Measurements from ENCODE around the gene PDGFD.

Gene PDGFD

GRCh38 chr11:104092744-104093143 is 71.2 kb downstream of the PDGFD start:
- no peak for DNase-seq

DNA sequence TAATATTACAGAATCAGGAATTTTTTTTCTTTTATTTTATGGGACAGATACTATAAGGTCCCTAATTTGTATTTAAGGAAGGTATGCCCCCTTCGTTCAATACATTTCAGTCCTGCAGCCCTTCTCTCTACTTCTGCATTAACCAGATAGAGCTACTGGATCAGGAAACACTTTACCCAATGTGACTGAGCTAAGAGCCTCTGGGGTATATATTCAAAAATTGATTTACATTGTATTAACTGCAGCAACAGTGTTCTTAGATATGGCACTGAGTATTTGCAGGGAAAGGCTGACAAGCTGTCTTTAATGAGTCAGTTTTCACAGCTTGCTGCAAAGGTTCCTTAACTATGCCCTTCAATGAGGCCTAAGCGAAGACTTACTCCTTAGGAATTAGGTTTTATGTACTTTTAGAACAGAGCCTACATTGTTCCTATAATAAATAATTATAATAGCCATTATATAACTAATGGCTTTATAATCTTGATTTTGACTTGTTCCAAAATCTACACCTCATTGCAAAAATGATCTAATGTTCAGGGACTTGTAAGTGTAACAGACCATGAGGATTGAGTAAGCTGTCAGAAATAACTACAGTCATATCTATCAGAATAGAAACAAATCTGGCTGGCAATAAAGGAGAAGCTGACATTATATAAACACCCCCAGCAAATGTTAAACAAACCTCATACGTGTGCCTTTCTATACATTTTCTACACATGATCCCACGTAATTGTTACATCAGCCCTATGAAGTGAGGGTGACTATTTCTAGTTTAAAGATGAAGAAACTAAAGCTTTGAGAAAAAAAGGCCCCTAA is 72.5 kb downstream of the PDGFD start:
- DNase-seq, result no peak

GRCh38 chr11:104090767-104091166 is 73.2 kb downstream of the PDGFD start:
- no peak for DNase-seq

DNA sequence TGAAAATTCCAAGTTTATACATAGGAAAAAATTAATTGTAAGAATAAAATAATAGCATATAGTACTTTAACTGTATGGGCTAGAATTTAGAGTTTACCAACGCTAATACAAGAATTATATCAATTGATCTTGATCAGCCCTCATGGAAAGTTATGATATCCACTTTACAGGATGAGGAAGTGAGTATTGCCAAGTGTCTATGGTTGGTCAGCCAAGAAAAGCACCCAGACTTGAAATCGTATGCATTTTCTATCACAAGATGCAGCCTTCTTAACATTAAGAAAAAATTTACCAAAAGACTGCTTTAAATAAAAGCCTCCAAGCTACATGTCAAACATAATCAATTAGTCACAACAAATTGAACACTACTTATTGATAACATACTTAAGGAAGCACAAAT is 74.5 kb downstream of the PDGFD start:
- no peak for DNase-seq

GRCh38 chr11:104086621-104087020 is 77.3 kb downstream of the PDGFD start:
- DNase-seq, result no peak

DNA sequence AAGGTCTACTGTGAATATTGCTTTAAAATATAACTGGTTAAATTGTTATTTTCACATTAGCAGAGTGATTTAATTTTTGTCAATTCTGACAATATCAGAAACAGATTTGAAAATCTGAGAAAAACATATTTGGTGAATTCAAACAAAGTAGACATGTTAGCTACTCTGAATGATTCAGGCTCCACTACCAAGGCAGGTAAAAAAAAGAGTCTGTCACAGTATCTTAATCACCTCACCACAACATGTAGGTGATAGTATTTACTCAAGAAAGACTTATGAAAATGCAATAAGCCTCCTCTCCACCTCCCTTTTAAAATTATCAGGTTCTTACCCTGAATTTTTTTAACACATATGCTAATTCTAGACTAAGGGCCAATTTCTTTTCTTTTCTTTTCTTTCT is 85.0 kb downstream of the PDGFD start:
- no peak for DNase-seq

- DNase-seq, result no peak
These were observed 85.7 kb downstream of the PDGFD start for GRCh38 chr11:104078245-104078644.

- DNase-seq, result no peak
These were observed 87.5 kb downstream of the PDGFD start for GRCh38 chr11:104076455-104076854.

GRCh38 chr11:104075706-104076105 is 88.2 kb downstream of the PDGFD start:
- DNase-seq, result no peak

DNA sequence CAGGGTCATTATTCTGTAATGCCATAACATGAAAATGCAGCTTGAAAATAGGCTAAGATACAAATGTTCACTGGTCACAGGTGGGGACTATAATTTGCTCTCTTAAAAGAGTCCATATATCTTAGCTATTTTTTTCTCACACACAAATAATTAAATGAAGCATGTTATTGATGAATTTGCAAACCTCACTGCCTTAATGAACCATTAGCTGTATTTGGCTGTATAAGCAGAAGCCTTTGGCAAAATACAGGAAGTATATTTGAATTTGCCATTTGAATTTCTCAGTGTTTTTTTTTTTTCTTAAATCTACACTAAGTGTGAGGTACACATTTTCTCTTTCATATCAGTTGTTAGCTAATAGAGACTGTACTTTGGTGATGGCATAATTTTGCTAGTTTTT is 88.9 kb downstream of the PDGFD start:
- no peak for DNase-seq

DNA sequence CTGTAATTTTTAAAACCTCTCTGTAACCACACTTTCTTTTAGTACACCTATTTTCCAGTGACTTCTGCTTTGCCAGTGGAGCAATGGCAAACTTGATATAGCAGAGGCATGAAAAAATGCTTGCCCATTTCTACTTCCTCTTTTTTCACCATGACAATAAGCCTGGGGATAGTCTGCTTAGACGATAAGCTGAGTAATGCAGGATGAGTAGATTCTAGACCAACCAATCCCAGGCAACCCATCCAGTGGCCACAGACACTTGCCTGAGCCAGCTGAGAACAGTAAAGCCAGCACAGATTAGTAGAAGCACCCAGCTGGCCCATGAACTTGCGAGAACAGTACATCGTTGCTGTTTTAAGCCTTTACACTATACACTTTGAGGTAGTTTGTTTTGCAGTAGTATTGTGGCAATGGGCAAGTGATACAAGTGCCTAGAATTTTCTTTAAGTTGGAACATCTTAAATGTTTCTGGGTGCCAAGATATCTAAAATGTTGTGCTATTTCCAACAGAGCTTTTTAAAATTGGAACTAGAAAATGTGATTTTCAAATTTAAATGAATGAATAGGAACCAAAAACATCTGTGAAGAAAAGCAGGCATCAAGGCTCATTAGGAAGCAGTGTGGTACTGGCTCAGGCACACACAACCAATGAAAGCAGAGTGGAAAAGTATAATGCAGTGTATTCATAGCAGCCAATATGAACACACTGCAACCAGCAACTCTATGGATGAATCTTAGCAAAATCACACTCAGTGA is 89.8 kb downstream of the PDGFD start:
- DNase-seq, result no peak

DNA sequence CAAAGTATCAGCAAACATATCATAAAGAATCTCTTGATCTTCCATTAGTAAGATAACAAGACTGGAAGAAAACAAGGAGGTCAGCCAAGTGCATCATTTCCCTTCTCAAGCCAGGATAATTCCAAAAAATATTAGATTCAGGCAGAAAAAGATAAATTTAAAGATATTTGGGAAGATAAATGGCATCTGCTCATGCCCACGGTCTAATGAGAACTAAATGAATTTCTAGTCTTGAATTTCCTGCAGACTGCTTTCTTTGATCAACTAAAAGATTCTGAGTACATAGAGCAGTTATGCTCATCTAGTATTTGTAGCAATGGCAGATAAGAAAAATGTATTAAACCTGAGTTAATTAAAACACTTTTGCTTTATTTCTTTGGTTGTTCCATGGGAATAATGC is 96.4 kb downstream of the PDGFD start:
- no peak for DNase-seq

- no peak for DNase-seq
These were observed 99.8 kb downstream of the PDGFD start for GRCh38 chr11:104064034-104064630.

DNA sequence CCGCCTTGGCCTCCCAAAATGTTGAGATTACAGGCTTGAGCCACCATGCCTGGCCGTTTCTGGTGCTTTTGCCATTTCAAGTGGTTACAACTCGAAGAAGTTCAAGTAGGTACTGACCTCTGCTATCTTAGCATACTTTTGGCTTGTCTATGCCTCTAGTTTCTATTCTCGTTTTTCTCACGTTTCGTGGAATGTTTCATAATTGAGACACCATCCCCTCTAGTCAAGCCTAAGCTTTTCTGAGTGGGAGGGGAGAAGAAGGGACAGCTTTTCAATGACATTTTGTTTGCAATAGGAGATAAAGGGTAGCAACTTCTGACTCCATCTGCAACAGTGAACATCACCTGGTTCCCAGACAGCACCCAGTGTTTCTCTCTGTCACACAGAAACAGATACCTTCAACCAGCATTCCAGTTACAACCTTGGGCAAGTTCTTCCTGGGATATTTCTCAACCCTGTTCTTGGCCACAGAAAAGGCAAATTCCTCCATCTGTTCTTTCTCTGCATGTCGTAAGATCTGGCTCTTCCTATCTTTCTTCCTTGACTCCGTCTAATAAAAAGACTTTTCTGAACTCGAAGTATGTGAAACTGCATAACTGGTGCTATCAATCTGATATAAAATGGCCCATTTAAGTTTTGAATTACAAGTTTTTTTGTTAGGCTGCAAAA is 102.0 kb downstream of the PDGFD start:
- no peak for DNase-seq

- DNase-seq, result no peak
These were observed 103.1 kb downstream of the PDGFD start for GRCh38 chr11:104060820-104061219.

DNA sequence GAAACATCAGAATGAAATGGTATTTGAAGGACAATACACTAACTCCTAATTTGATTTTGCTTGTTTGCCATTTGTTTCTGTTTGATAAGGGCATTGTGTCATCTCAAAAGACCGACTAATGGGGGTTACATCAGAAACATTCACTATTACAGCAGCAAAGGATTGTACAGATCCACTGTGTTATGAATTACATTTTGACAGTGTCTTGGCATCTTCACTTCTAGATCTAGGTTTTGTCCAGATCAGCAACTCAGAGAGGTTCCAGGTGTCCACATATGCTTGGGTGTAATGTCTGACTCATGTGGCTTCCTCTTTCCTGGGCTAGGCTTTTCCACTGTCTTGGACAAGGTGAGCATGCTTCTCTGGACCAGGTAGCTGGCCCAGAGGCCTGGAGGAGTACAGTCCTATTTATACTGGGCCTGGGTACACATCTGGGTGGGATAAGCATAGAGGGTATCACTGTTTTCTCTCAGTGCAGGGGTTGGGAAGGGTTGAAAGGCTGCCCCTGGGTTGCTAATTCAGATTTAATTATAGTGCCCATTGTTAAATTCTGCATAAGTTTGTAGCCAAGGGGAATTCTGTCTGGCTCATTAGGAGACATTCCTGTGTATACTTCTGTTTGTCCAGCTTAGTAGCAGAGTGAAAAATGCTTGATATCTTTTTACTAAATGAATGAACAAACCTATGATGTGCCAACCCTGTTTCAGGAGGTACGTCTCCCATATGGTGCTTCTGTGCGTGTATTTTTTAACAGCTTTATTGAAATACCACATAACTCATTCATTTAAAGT is 103.7 kb downstream of the PDGFD start:
- no peak for DNase-seq

DNA sequence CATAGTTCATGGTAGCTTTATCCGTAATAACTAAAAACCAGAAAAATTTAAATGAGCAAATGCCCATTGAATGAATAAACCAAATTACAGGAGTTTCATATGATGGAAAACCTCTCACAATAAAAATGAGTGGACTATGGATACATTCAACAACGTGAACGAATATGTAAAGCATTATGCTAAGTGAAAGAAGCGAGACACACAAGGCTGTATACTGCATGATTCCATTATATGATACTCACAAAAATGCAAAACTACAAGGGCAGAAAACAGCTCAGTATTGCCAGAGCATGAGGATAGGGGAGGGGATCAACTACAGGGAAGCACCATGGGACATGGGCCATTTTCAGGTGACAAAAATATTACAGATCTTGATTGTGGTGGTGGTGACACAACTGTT is 105.3 kb downstream of the PDGFD start:
- no peak for DNase-seq

GRCh38 chr11:104057908-104058307 is 106.0 kb downstream of the PDGFD start:
- DNase-seq, result no peak

GRCh38 chr11:104055596-104055995 is 108.4 kb downstream of the PDGFD start:
- no peak for DNase-seq

GRCh38 chr11:104054911-104055529 is 108.9 kb downstream of the PDGFD start:
- DNase-seq, result no peak

DNA sequence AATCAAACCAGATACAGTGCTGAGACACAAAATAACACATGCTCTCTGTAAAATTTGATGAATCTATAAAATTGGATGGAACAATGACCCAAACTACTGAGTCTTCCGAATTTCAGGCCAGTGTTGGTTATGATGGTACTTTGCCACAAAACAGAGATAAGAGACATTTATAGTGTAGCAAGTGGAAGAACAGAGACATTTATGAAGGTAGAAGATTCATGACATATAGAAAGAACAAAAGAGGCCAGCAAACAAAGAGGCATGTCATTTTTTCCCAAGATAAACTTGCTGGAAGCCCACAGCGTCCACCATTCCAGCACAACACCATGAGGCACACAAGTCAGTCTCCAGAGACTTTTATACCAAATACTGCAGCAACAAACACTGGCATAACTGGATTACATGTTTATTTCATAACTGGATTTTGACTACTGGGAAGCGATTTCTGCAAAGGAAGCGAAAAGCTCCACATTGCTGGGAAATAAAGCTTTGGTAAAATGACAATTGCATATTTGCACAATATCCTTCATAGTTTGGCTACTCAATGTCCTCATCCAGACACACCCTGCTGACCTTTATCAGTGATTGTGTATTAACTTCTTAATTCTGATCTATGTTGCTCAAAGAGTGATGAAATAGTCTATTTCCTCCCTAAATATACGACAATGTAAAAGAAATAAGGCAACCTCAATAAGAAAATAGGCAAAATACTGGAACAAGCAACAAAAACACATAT is 110.0 kb downstream of the PDGFD start:
- DNase-seq, result no peak

All from activated CD4-positive, alpha-beta T cell treated with anti-CD3 and anti-CD28 coated beads, Interleukin-2, amount 50 U/mL, for 16 hours (primary cell).